HepG2 (cell line): ENCODE results near the gene HSD11B1. TPM values are rescaled to one million over a fixed set of nuclear protein-coding genes. Genes with fewer than 3 reads are reported as not detected.

Source experiments
- ATAC-seq: fragments of 200-7000 bp; cut with Tn5 transposase; 3 replicates; pipeline ENCODE4 v1.9.1; 2020; ENCODE audit warnings: mild to moderate bottlenecking, moderate library complexity
- BruUV-seq: library from RNA; stranded (reverse); fragments of 400-500 nt; replicated peaks from 2 replicates; lab custom pipeline; 2021; lab: Mats Ljungman, UMichigan
- CTCF ChIA-PET: fragments of 300-600 bp; formaldehyde crosslinking; extraction: SDS; loops from one replicate; lab custom pipeline; 2021; ENCODE audit warnings: low total read pairs, inconsistent platforms, low intra/inter-chr PET ratio; lab: Yijun Ruan, JAX
- POLR2A ChIA-PET: fragments of 350-600 bp; sonication (Branson Sonifier 250); formaldehyde crosslinking; loops from one replicate; lab custom pipeline; 2020; ENCODE audit warnings: antibody characterized with exemption, inconsistent platforms; lab: Yijun Ruan, JAX
- DNase-seq: peaks from one replicate; pipeline ENCODE4 v3.0.0-alpha.2; 2015; ENCODE audit warnings: low spot score
- FAIRE-seq: peaks from 3 replicates; lab custom pipeline; 2011; peaks lifted over from hg19 to GRCh38; lab: Jason Lieb, UNC
- H2AFZ ChIP-seq: one replicate; pipeline ENCODE4 v1.6.1; 2011; ENCODE audit warnings: low read length, inconsistent platforms
- H3K27ac ChIP-seq: fragments of 300-600 bp; 3 replicates; pipeline ENCODE4 v1.8.0; 2011; ENCODE audit warnings: mixed run types, mild to moderate bottlenecking, mixed read lengths, low read length, inconsistent platforms; ENCODE audit not compliant: insufficient read depth; ENCODE audit errors: extremely low read length
- H3K27me3 ChIP-seq, 2 experiments: fragments of 200-600 bp in 1 of 2; 2 replicates in 1 of 2; 3 replicates in 1 of 2; pipeline versions ENCODE4 v1.6.0 to v1.8.0; 2011; ENCODE audit warnings: low read length in 2 of 2, mild to moderate bottlenecking in 2 of 2, moderate library complexity in 2 of 2, inconsistent platforms in 1 of 2; ENCODE audit not compliant: insufficient read depth in 2 of 2, control insufficient read depth in 1 of 2
- H3K36me3 ChIP-seq, 2 experiments: fragments of 200-600 bp in 1 of 2; replicated peaks in 1 of 2; 2 replicates in 1 of 2; 3 replicates in 1 of 2; pipeline versions ENCODE4 v1.5.1 to v1.8.0; 2011; ENCODE audit warnings: low read length in 2 of 2, inconsistent platforms in 1 of 2; ENCODE audit not compliant: insufficient read depth in 2 of 2, control insufficient read depth in 1 of 2
- H3K4me1 ChIP-seq: 2 replicates; pipeline ENCODE4 v1.5.1; 2012; ENCODE audit warnings: low read length, inconsistent platforms; ENCODE audit not compliant: insufficient read depth
- H3K4me2 ChIP-seq: 2 replicates; pipeline ENCODE4 v1.6.0; 2011; ENCODE audit warnings: low read depth, low read length, inconsistent platforms
- H3K4me3 ChIP-seq, 3 experiments: fragments of 200-600 bp in 1 of 3; sonication (generic), shearing (Covaris generic) in 1 of 3; replicated peaks in 1 of 3; 2 replicates each; pipeline ENCODE4 v1.5.1; 2011 to 2016; ENCODE audit warnings: low read length in 3 of 3, inconsistent platforms in 2 of 3, low read depth in 2 of 3, mild to moderate bottlenecking in 2 of 3, control low read depth in 1 of 3, mixed read lengths in 1 of 3; ENCODE audit not compliant: insufficient read depth in 1 of 3
- H3K79me2 ChIP-seq: one replicate; pipeline ENCODE4 v1.6.1; 2011; ENCODE audit warnings: low read length, inconsistent platforms; ENCODE audit not compliant: insufficient read depth
- H3K9ac ChIP-seq: 2 replicates; pipeline ENCODE4 v1.6.0; 2011; ENCODE audit warnings: mild to moderate bottlenecking, low read depth, low read length, inconsistent platforms; ENCODE audit not compliant: insufficient read depth
- H3K9me3 ChIP-seq: 2 replicates; pipeline ENCODE4 v1.5.1; 2012; ENCODE audit warnings: mild to moderate bottlenecking, low read length
- H4K20me1 ChIP-seq: 2 replicates; pipeline ENCODE4 v1.6.0; 2011; ENCODE audit warnings: inconsistent platforms, mild to moderate bottlenecking, low read length, moderate library complexity; ENCODE audit not compliant: insufficient read depth
- FUBP1 ChIP-seq: sonication (generic); formaldehyde crosslinking; IDR thresholded peaks from 2 replicates; pipeline ENCODE4 v1.5.1; 2020; ENCODE audit warnings: missing genetic modification reagents, mild to moderate bottlenecking, borderline replicate concordance
- GLMP ChIP-seq: sonication (generic); formaldehyde crosslinking; IDR thresholded peaks from 2 replicates; pipeline ENCODE4 v1.9.0; 2021; ENCODE audit warnings: missing genetic modification reagents, mild to moderate bottlenecking, borderline replicate concordance
- HHEX ChIP-seq: IDR thresholded peaks from 2 replicates; pipeline ENCODE4 v1.6.1; 2016; ENCODE audit warnings: control low read depth
- KLF12 ChIP-seq: sonication (generic); formaldehyde crosslinking; IDR thresholded peaks from 2 replicates; pipeline ENCODE4 v1.4.0; 2020; ENCODE audit warnings: missing genetic modification reagents, borderline replicate concordance
- NCOA5 ChIP-seq: sonication (generic); formaldehyde crosslinking; IDR thresholded peaks from 2 replicates; pipeline ENCODE4 v1.4.0; 2020; ENCODE audit warnings: missing genetic modification reagents
- NFYC ChIP-seq: IDR thresholded peaks from 2 replicates; pipeline ENCODE4 v1.6.1; 2016; ENCODE audit warnings: missing genetic modification reagents, missing compliant biosample characterization
- NR2F2 ChIP-seq: IDR thresholded peaks from 2 replicates; pipeline ENCODE4 v1.6.1; 2012; ENCODE audit warnings: low read depth, inconsistent platforms, borderline replicate concordance
- PLSCR1 ChIP-seq: sonication (generic); formaldehyde crosslinking; IDR thresholded peaks from 2 replicates; pipeline ENCODE4 v1.5.0; 2020; ENCODE audit warnings: missing genetic modification reagents, mild to moderate bottlenecking, borderline replicate concordance
- RCOR2 ChIP-seq: IDR thresholded peaks from 2 replicates; pipeline ENCODE4 v1.6.1; 2016; ENCODE audit warnings: missing biosample characterization, missing genetic modification reagents
- ZBTB38 ChIP-seq: sonication (generic); formaldehyde crosslinking; IDR thresholded peaks from 2 replicates; pipeline ENCODE4 v1.5.1; 2020; ENCODE audit warnings: mild to moderate bottlenecking, missing genetic modification reagents
- ZNF331 ChIP-seq: sonication (generic); formaldehyde crosslinking; IDR thresholded peaks from 2 replicates; pipeline ENCODE4 v1.4.0; 2020; ENCODE audit warnings: missing genetic modification reagents
- ZNF687 ChIP-seq: sonication (generic); formaldehyde crosslinking; IDR thresholded peaks from 2 replicates; pipeline ENCODE4 v1.5.1; 2020; ENCODE audit warnings: mild to moderate bottlenecking, missing genetic modification reagents, moderate library complexity
- WGBS: methylation state at CpG from one replicate; pipeline ENCODE4 v1.1.6; 2017; ENCODE audit warnings: low lambda C conversion rate; 5-methylcytosine and 5-hydroxymethylcytosine counted together
- in situ Hi-C: cut with HindIII; loops from 2 replicates; pipeline ENCODE4 v1.10.0; 2017; ENCODE audit warnings: low pct_unique_long_range_greater_than_20kb; ENCODE audit not compliant: extremely low pct_ligation_motif_present
- intact Hi-C: fragments of 100-400 bp; cut with micrococcal nuclease; formaldehyde crosslinking; loops from one replicate; pipeline ENCODE4 v1.10.0; 2022; ENCODE audit not compliant: unreplicated experiment
- polyA plus RNA-seq, 8 experiments: library from polyadenylated mRNA; depleted of rRNA in 3 of 8; stranded (reverse) in 7 of 8; unstranded in 1 of 8; fragments of >200 nt; fragmentation: Illumina TruSeq in 4 of 8; extraction: Trizol in 4 of 8; gene quantifications; 2 replicates each; pipeline versions ENCODE4 v1.2.1 to v1.2.3, GENCODE V29; 2011 to 2016; ENCODE audit warnings: low read depth in 4 of 8, missing spikeins in 1 of 8, mixed read lengths in 1 of 8; ENCODE audit not compliant: insufficient read depth in 1 of 8
- total RNA-seq, 5 experiments: library from RNA; depleted of rRNA; stranded (reverse); fragments of >200 nt; fragmentation: Illumina TruSeq; extraction: Trizol; gene quantifications; 2 replicates each; pipeline ENCODE4 v1.2.3, GENCODE V29; 2016; ENCODE audit warnings: low read depth in 1 of 5
- TF ChIP-seq, protein P1 (sequence below): sonication (generic); formaldehyde crosslinking; IDR thresholded peaks from 2 replicates; pipeline ENCODE4 v1.5.0; 2020; ENCODE audit warnings: missing genetic modification reagents

Gene HSD11B1
- total and polyA plus RNA-seq, 2 of the 13 experiments (the other 11 are each of a cell fraction or from before 2014, with no cell fraction given), result not detected

GRCh38 chr1:209742409-209743144 is 37.9 kb downstream of the HSD11B1 start:
- CTCF ChIA-PET, result no interaction called here
- TF ChIP-seq, protein P1, sequence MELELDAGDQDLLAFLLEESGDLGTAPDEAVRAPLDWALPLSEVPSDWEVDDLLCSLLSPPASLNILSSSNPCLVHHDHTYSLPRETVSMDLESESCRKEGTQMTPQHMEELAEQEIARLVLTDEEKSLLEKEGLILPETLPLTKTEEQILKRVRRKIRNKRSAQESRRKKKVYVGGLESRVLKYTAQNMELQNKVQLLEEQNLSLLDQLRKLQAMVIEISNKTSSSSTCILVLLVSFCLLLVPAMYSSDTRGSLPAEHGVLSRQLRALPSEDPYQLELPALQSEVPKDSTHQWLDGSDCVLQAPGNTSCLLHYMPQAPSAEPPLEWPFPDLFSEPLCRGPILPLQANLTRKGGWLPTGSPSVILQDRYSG, result no peak
- TF ChIP-seq ZNF331 (CRISPR knock-in tag), result no peak
- no peak for TF ChIP-seq NFYC (CRISPR knock-in tag)
- no peak for TF ChIP-seq ZNF687
- no peak for TF ChIP-seq PLSCR1 (CRISPR knock-in tag)
- no peak for TF ChIP-seq FUBP1 (CRISPR knock-in tag)
- TF ChIP-seq GLMP (CRISPR knock-in tag), result no peak
- TF ChIP-seq NR2F2, result no peak
- no peak for TF ChIP-seq KLF12
- no peak for TF ChIP-seq NCOA5 (CRISPR knock-in tag)
- no peak for TF ChIP-seq RCOR2 (CRISPR knock-in tag)
- no peak for TF ChIP-seq HHEX
- no peak for TF ChIP-seq ZBTB38 (CRISPR knock-in tag)

More at GRCh38 chr1:209742409-209743144, 37.9 kb downstream of the HSD11B1 start:
- H4K20me1 ChIP-seq, result no peaks in the 10 kb centered on the region
- no peak overlapping the region for H3K9ac ChIP-seq
- no peak overlapping the region for H2AFZ ChIP-seq
- H3K27ac ChIP-seq, result no peak overlapping the region
- ATAC-seq (no peak), FAIRE-seq (no peak), DNase-seq (no peak)
- no peak overlapping the region for H3K4me3 ChIP-seq
- 0 out of 2 replicates have a peak, but pooled peaks cover 3% of the 10 kb centered on the region for H3K4me1 ChIP-seq
- POLR2A ChIA-PET, result no interaction called here
- WGBS, result 7% methylated on average over 8 of the region's 8 CpGs
- intact Hi-C loops (no loop called here), in situ Hi-C loops (no loop called here)
- no peaks in the 10 kb centered on the region for H3K79me2 ChIP-seq
- H3K4me2 ChIP-seq, result no peak overlapping the region
- no TSS peak for BruUV-seq
- no peaks in the 10 kb centered on the region for H3K36me3 ChIP-seq
- H3K27me3 ChIP-seq, result no peaks in the 10 kb centered on the region; a peak in 2 of 5 replicates
- H3K9me3 ChIP-seq, result no peaks in the 10 kb centered on the region
